Activated naive CD4-positive, alpha-beta T cell treated with anti-CD3 and anti-CD28 coated beads for 36 hours (primary cell): ENCODE data around the gene KPNA4. TPM values are rescaled to one million over a fixed set of nuclear protein-coding genes. Genes with fewer than 3 reads are reported as not detected.

Source experiments
- CTCF ChIA-PET: fragments of 350-600 bp; sonication (Branson Sonifier 250); formaldehyde crosslinking; loops from one replicate; lab custom pipeline; 2021; ENCODE audit warnings: antibody characterized with exemption; lab: Charles Lee
- DNase-seq: peaks from one replicate; pipeline ENCODE4 v3.0.0-alpha.2; 2020
- H3K27ac Mint-ChIP-seq: one replicate; pipeline ENCODE4 v1.8.0; 2021; ENCODE audit warnings: mild to moderate bottlenecking, mixed read lengths
- H3K27me3 Mint-ChIP-seq: one replicate; pipeline ENCODE4 v1.8.0; 2021; ENCODE audit warnings: low read depth, mixed read lengths
- H3K36me3 Mint-ChIP-seq: one replicate; pipeline ENCODE4 v1.8.0; 2021; ENCODE audit warnings: low read depth, mixed read lengths
- H3K4me1 Mint-ChIP-seq: one replicate; pipeline ENCODE4 v1.8.0; 2021; ENCODE audit warnings: low read depth, mixed read lengths
- H3K4me3 Mint-ChIP-seq: one replicate; pipeline ENCODE4 v1.8.0; 2021; ENCODE audit warnings: mild to moderate bottlenecking, moderate library complexity, mixed read lengths
- H3K9me3 Mint-ChIP-seq: one replicate; pipeline ENCODE4 v1.8.0; 2021; ENCODE audit warnings: mixed read lengths
- intact Hi-C: fragments of 100-400 bp; cut with micrococcal nuclease; formaldehyde crosslinking; loops from one replicate; pipeline ENCODE4 v1.15.1; 2023
- total RNA-seq, 2 experiments: library from RNA; stranded (reverse); gene quantifications; one replicate each; pipeline ENCODE4 v1.2.3, GENCODE V29; 2021

Gene KPNA4
- total RNA-seq, 2 experiments from 2014 or later, result 43.2 to 59.4 TPM

GRCh38 chr3:160567774-160568173, 2.4 kb upstream of the KPNA4 start:
- CTCF ChIA-PET, result interaction anchor here (0.7 kb wide), 1 partner anchor 176 kb away, joined by 5 read pairs; no protein-coding TSS in a partner anchor

GRCh38 chr3:160566499-160566898, 1.1 kb upstream of the KPNA4 start:
- intact Hi-C loops, result loop anchor here (5.0 kb wide), 3 partner anchors 376 to 831 kb away; no protein-coding TSS in a partner anchor
- peaks cover 29% of the 10 kb centered on the region for H3K36me3 Mint-ChIP-seq
- H3K4me1 Mint-ChIP-seq, result peaks cover 35% of the 10 kb centered on the region
- H3K9me3 Mint-ChIP-seq, result peaks cover 8% of the 10 kb centered on the region
- DNase-seq, result no peak
- H3K4me3 Mint-ChIP-seq, result peak overlapping the region; percentile 89
- H3K27ac Mint-ChIP-seq, result peak overlapping the region; percentile 27
- CTCF ChIA-PET, result no interaction called here
- H3K27me3 Mint-ChIP-seq, result no peaks in the 10 kb centered on the region

More at GRCh38 chr3:160567774-160568173, 2.4 kb upstream of the KPNA4 start:
- Mint-ChIP-seq H3K36me3 (peaks cover 29% of the 10 kb centered on the region), H3K4me3 (no peak overlapping the region), H3K9me3 (peaks cover 8% of the 10 kb centered on the region), H3K27me3 (no peaks in the 10 kb centered on the region), H3K27ac (no peak overlapping the region), H3K4me1 (peaks cover 24% of the 10 kb centered on the region)
- intact Hi-C loops, result loop anchor here (5.0 kb wide), 3 partner anchors 375 to 830 kb away; no protein-coding TSS in a partner anchor
- no peak for DNase-seq

- intact Hi-C loops, result loop anchor here (1.0 to 5.0 kb wide), 8 partner anchors 116 to 832 kb away; partner anchors contain the start of genes IFT80, NMD3, SMC4 and TRIM59
- DNase-seq, result peak; percentile 63
- peaks cover 32% of the 10 kb centered on the region for H3K36me3 Mint-ChIP-seq
- CTCF ChIA-PET, result no interaction called here
- H3K4me1 Mint-ChIP-seq, result peaks cover 47% of the 10 kb centered on the region
- no peaks in the 10 kb centered on the region for H3K27me3 Mint-ChIP-seq
- peaks cover 8% of the 10 kb centered on the region for H3K9me3 Mint-ChIP-seq
- H3K4me3 Mint-ChIP-seq, result peak overlapping the region; percentile 89
- peak overlapping the region; percentile 97 for H3K27ac Mint-ChIP-seq
Measured at GRCh38 chr3:160564949-160565441, 376 bp downstream of the KPNA4 start.

- intact Hi-C loops, result loop anchor here (2.0 kb wide), 1 partner anchor 236 kb away; no protein-coding TSS in a partner anchor
- peak overlapping the region; percentile 92 for H3K27ac Mint-ChIP-seq
- CTCF ChIA-PET, result interaction anchor here (0.8 kb wide), 1 partner anchor 123 kb away, joined by 3 read pairs; no protein-coding TSS in a partner anchor
- H3K36me3 Mint-ChIP-seq, result peaks cover 31% of the 10 kb centered on the region
- peaks cover 53% of the 10 kb centered on the region for H3K4me1 Mint-ChIP-seq
- H3K27me3 Mint-ChIP-seq, result no peaks in the 10 kb centered on the region
- peak overlapping the region; percentile 93 for H3K4me3 Mint-ChIP-seq
- H3K9me3 Mint-ChIP-seq, result peaks cover 6% of the 10 kb centered on the region
- peak; percentile 18 for DNase-seq
Measured at GRCh38 chr3:160564258-160564911, 986 bp downstream of the KPNA4 start.

GRCh38 chr3:160562952-160563351, 2.4 kb downstream of the KPNA4 start:
- H3K27ac Mint-ChIP-seq, result no peak overlapping the region
- DNase-seq, result no peak
- peak overlapping the region; percentile 25 for H3K4me3 Mint-ChIP-seq
- intact Hi-C loops, result no loop called here
- peaks cover 25% of the 10 kb centered on the region for H3K36me3 Mint-ChIP-seq
- peaks cover 60% of the 10 kb centered on the region for H3K4me1 Mint-ChIP-seq
- peaks cover 6% of the 10 kb centered on the region for H3K9me3 Mint-ChIP-seq
- CTCF ChIA-PET, result interaction anchor here (0.7 kb wide), 1 partner anchor 9 kb away, joined by 3 read pairs; no protein-coding TSS in a partner anchor
- H3K27me3 Mint-ChIP-seq, result no peaks in the 10 kb centered on the region

GRCh38 chr3:160557571-160557970, 7.8 kb downstream of the KPNA4 start:
- H3K27me3 Mint-ChIP-seq, result no peaks in the 10 kb centered on the region
- no peaks in the 10 kb centered on the region for H3K9me3 Mint-ChIP-seq
- H3K4me1 Mint-ChIP-seq, result peaks cover 59% of the 10 kb centered on the region
- no peak overlapping the region for H3K4me3 Mint-ChIP-seq
- H3K36me3 Mint-ChIP-seq, result peaks cover 15% of the 10 kb centered on the region
- intact Hi-C loops, result no loop called here
- CTCF ChIA-PET, result no interaction called here
- DNase-seq, result no peak
- no peak overlapping the region for H3K27ac Mint-ChIP-seq

- no peak for DNase-seq
- H3K4me1 Mint-ChIP-seq, result peaks cover 53% of the 10 kb centered on the region
- H3K9me3 Mint-ChIP-seq, result peaks cover 3% of the 10 kb centered on the region
- no peak overlapping the region for H3K27ac Mint-ChIP-seq
- intact Hi-C loops, result no loop called here
- no peak overlapping the region for H3K4me3 Mint-ChIP-seq
- H3K27me3 Mint-ChIP-seq, result no peaks in the 10 kb centered on the region
- CTCF ChIA-PET, result interaction anchor here (0.6 kb wide), 1 partner anchor 118 kb away, joined by 3 read pairs; no protein-coding TSS in a partner anchor
- H3K36me3 Mint-ChIP-seq, result peaks cover 24% of the 10 kb centered on the region
Measured at GRCh38 chr3:160556141-160556540, 9.2 kb downstream of the KPNA4 start.

- H3K27ac Mint-ChIP-seq, result no peak overlapping the region
- H3K9me3 Mint-ChIP-seq, result peaks cover 9% of the 10 kb centered on the region
- no peaks in the 10 kb centered on the region for H3K27me3 Mint-ChIP-seq
- H3K4me1 Mint-ChIP-seq, result peaks cover 52% of the 10 kb centered on the region
- peaks cover 32% of the 10 kb centered on the region for H3K36me3 Mint-ChIP-seq
- intact Hi-C loops, result no loop called here
- no peak overlapping the region for H3K4me3 Mint-ChIP-seq
- no peak for DNase-seq
- CTCF ChIA-PET, result interaction anchor here (0.6 kb wide), 1 partner anchor 127 kb away, joined by 3 read pairs; no protein-coding TSS in a partner anchor
Measured at GRCh38 chr3:160554980-160555379, 10.4 kb downstream of the KPNA4 start.

- no peak for DNase-seq
- CTCF ChIA-PET, result interaction anchor here (0.6 kb wide), 1 partner anchor 9 kb away, joined by 3 read pairs; no protein-coding TSS in a partner anchor
- H3K9me3 Mint-ChIP-seq, result peaks cover 15% of the 10 kb centered on the region
- H3K27me3 Mint-ChIP-seq, result no peaks in the 10 kb centered on the region
- H3K27ac Mint-ChIP-seq, result no peak overlapping the region
- peaks cover 50% of the 10 kb centered on the region for H3K4me1 Mint-ChIP-seq
- intact Hi-C loops, result no loop called here
- no peak overlapping the region for H3K4me3 Mint-ChIP-seq
- peaks cover 28% of the 10 kb centered on the region for H3K36me3 Mint-ChIP-seq
Measured at GRCh38 chr3:160553827-160554226, 11.5 kb downstream of the KPNA4 start.

GRCh38 chr3:160546727-160547126, 18.6 kb downstream of the KPNA4 start:
- peaks cover 19% of the 10 kb centered on the region for H3K9me3 Mint-ChIP-seq
- H3K36me3 Mint-ChIP-seq, result peaks cover 35% of the 10 kb centered on the region
- CTCF ChIA-PET, result interaction anchor here (0.6 kb wide), 1 partner anchor 114 kb away, joined by 3 read pairs; no protein-coding TSS in a partner anchor

GRCh38 chr3:160545504-160545871, 19.9 kb downstream of the KPNA4 start:
- CTCF ChIA-PET, result no interaction called here
- H3K27me3 Mint-ChIP-seq, result no peaks in the 10 kb centered on the region
- intact Hi-C loops, result no loop called here
- H3K4me1 Mint-ChIP-seq, result peaks cover 68% of the 10 kb centered on the region
- no peak for DNase-seq
- no peak overlapping the region for H3K4me3 Mint-ChIP-seq
- H3K27ac Mint-ChIP-seq, result no peak overlapping the region
- H3K9me3 Mint-ChIP-seq, result peaks cover 13% of the 10 kb centered on the region
- H3K36me3 Mint-ChIP-seq, result peaks cover 26% of the 10 kb centered on the region

More at GRCh38 chr3:160546727-160547126, 18.6 kb downstream of the KPNA4 start:
- H3K27me3 Mint-ChIP-seq, result no peaks in the 10 kb centered on the region
- no peak overlapping the region for H3K27ac Mint-ChIP-seq
- no peak for DNase-seq
- intact Hi-C loops, result no loop called here
- peaks cover 71% of the 10 kb centered on the region for H3K4me1 Mint-ChIP-seq
- H3K4me3 Mint-ChIP-seq, result no peak overlapping the region

- peaks cover 10% of the 10 kb centered on the region for H3K9me3 Mint-ChIP-seq
Measured at GRCh38 chr3:160544844-160545503, 20.4 kb downstream of the KPNA4 start.

More at GRCh38 chr3:160544844-160545503, 20.4 kb downstream of the KPNA4 start:
- intact Hi-C loops, result no loop called here
- DNase-seq, result no peak
- peaks cover 23% of the 10 kb centered on the region for H3K36me3 Mint-ChIP-seq
- H3K27ac Mint-ChIP-seq, result no peak overlapping the region
- no peak overlapping the region for H3K4me3 Mint-ChIP-seq
- H3K4me1 Mint-ChIP-seq, result peaks cover 69% of the 10 kb centered on the region
- CTCF ChIA-PET, result no interaction called here
- no peaks in the 10 kb centered on the region for H3K27me3 Mint-ChIP-seq
